Stimulated activated CD4-positive, alpha-beta T cell treated with anti-CD3 and anti-CD28 coated beads, Interleukin-2, amount 100 ng/mL, for 24 hours (primary cell): ENCODE measurements around the gene SLC7A1.

ENCODE experiments used
- DNase-seq, 2 donors: peaks; one replicate each; pipeline ENCODE4 v3.0.0-alpha.2; 2020

SLC7A1 gene

DNA sequence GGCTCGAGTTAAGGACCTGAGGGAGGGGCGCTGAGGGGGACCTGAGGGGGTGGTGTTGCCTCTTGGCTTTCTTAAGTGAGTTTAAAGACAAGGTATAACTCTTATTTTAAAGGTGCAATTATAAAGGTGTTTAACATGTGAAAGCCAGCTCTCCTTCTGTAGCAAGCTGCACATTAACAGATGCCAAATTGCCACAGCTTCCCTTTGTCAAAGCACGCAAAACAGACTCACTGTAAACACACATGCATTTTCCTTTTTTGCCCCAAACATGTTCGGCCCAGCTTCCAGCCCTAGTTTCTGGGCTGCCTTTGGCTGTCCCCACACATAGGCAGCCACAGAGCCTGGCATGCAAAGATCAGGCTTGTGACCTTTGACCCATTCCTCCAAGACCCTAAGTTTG, 111.9 kb downstream of the SLC7A1 start:
- DNase-seq = no peak

DNA sequence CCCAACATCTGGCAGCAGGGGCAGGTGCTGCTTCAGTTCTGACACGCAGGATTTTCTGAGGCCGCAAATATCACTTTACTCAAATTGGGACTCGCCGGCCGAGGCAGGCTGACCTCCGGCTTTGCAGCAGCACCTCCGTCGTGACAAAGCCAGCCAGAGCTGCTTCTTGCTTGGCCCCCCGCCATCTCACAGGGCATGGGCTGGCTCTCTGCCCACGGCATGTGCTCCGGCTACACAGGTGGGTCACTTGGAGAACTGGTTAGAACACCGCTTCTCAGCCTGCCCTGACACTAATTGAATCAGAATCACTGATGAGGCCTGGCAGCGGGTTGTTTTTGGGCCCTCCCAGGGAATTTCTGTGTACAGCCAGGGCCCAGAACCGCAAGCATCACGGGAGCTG, 112.3 kb downstream of the SLC7A1 start:
- no peak for DNase-seq

DNA sequence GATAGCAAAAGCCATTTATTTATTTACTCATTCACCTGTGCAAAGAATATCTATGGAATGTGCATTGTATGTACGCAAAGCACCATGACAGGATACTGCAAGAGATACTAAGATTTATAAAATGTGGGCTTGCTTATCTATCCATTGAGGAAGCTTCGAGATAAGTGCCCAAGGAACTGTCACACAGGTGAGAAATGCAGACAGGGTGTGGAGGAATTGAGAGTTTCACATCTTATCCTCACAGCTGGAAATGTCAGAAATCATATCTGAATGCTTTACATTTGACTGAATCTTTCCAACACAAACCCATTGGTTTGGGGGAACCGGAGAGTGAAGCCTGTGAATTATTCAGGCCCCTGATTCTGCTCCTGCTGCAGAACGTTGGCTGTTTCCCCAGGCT, 113.0 kb downstream of the SLC7A1 start:
- DNase-seq = no peak

DNA sequence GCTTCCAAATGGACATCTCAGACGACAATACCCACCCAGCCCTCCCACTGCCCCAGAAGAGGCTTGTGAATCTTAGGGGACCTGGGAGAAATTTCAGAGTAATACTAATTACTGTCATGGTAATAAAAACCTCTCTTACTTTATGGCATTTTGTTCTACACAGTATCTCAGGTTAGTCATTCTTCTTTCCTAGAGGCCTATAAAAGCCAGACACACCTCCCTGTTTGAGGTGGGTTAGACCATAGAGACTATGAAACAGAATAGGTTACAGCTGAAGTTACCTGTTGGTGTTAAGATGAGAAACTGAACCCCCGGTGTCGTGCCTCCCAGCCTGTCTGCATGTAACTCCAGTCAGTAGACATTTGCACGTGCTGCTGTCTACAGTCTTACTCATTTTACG, 113.9 kb downstream of the SLC7A1 start:
- DNase-seq = no peak

DNA sequence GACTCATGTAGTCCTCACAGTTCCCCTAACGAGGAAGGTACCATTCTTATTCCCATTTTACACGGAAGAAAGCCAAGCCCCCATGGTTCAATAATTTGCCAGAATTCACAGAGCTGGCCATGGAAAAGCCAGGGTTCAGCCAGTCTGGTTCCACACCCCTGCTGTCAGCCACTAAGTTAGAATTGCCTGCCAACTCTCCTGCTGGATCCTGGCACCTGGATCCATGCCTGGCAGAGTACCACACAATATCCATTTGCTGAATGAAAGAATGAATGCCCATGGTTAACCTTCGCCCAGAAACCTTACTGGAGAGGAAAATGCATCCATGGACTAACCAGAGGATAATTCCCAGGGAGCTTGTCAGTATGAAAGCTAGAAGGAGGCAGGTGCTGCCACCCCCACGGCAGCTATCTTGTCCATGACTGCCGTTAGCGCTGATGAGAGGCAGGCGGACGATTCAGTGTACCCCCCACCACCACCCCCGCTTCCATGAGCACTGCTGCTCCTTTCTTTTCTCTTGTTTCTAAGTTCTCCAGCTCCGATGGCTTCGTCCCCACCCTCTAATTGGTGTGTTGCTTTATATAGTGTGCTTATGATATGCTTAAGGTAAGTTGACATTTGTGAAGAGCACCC, 114.5 kb downstream of the SLC7A1 start:
- DNase-seq = no peak

DNA sequence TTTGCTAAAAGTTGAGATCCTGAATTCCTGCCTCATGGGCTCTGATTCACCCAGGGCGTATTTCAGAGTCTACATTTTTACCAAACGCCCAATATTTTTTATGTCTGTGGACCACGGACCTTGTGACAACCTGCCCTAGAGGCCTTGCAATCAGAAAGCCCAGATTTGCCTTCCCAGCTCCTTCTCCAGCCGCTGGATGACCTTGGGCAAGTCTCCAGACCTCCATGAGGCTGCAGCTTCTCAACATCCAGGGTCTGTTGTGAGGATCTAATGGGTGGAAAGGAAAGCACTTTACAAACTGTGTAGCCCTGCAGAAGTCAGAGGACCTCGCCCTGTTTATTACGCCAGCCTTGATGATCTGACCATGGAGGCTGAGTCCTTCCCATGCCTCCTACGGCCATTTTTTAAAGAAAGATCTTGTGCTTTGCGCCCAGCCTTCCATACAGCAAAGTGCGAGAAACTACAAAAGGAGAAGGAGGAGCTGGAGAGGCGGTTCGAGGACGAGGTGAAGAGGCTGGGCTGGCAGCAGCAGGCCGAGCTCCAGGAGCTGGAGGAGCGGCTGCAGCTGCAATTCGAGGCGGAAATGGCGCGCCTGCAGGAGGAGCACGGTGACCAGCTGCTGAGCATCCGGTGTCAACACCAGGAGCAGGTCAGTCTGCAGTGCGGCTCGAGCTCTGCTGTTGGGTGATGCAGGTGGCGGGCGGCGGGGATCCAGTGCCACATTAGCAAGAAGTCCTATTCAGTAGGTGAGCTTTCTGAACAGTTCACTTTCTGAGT, 115.6 kb downstream of the SLC7A1 start:
- no peak for DNase-seq

DNA sequence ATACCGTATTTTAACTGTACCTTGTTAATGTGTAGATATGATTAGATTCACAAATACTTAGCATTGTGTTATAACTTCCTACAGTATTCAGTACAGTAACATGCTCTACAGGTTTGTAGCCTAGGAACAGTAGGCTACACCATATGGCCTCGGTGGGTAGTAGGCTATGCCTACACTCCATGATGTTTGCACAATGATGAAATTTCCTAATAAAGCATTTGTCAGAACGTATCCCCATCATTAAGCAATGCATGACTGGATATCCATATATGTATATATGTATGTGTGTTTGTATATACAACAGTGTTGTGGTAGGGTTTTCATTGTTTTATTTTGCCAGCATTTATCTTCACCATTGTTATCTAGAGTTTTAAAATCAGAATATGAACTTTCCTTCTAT, 119.4 kb downstream of the SLC7A1 start:
- DNase-seq = no peak

DNA sequence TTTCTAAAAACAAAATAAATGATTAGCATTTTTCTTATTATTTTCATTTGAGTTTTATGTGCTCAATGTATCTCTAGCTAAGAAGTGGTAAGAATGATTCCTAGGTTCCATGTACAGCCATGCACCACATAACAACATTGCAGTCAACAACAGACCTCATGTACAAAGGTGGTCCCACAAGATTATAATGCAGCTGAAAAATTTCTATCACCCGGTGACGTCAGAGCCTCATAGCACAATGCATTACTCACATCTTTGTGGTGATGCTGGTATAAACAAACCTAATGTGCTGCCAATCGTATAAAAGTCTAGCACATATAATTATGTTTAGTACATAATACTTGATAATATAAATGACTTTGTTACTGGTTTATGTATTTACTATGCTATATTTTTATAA, 120.5 kb downstream of the SLC7A1 start:
- no peak for DNase-seq

DNA sequence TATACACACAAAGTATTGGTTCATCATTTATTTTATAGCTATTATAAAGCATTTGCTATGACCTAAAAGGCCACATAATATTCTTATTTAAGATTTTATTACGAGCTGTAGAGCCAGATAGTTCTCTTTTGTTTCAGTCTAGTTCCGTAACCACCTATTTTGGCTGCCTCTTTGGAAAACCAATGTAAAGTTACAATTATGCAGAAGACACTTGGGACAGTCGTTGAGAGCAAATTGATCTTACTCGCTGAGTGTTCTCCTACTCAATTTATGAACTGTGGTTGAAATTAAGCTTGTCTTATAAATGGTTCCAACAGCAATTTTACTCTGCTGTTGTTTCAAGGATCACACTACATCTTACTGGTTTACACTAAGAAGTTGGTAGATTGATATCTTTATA, 122.3 kb downstream of the SLC7A1 start:
- DNase-seq = no peak

DNA sequence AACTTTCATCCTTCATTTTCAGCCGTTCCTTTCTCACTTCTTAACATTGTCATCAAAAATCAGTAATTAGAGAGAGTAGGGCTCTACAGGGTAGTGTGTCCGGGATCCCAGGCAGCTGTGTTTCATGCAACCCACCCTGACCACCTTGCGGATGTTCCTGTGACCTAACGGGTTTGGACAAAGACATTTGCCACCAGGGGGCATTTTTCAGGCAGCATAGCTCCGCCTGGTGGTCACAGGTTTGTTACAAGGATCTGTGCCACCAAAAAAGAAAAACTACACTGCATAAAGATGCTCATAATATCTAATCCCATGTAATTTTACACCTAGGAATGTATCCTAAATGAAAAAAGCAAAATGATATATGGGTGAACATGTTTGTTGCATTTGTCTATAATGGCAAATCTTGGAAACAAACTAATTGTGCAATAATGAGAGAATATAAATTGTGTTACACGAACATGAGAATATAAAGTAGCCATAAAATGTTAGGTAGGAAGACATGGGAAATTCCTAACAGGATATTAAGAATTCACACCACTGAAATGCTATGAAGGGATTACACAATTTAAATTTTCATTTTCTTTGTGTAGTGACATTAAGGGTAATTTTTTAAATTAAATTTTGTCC, 123.0 kb downstream of the SLC7A1 start:
- peak; percentile 56 to 58 for DNase-seq

DNA sequence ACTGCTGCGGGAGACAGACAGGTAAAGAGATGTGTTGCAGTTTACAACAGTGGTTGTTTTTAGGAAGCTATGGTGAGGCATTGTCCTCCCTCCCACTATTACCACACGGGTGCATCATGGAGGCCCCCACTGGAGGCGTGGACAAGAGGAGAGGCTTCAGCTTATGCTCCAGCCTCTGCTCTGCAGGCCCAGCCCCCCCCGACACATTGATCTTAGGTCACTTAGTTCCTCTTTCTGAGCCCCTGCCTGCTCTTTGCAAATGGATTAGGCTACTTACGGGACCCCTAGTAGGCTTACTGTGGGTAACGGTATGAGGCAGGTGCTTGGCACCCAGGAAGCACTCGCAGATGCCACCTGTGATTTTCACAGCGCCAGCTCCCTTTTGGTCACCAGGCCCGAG, 123.9 kb downstream of the SLC7A1 start:
- no peak for DNase-seq

DNA sequence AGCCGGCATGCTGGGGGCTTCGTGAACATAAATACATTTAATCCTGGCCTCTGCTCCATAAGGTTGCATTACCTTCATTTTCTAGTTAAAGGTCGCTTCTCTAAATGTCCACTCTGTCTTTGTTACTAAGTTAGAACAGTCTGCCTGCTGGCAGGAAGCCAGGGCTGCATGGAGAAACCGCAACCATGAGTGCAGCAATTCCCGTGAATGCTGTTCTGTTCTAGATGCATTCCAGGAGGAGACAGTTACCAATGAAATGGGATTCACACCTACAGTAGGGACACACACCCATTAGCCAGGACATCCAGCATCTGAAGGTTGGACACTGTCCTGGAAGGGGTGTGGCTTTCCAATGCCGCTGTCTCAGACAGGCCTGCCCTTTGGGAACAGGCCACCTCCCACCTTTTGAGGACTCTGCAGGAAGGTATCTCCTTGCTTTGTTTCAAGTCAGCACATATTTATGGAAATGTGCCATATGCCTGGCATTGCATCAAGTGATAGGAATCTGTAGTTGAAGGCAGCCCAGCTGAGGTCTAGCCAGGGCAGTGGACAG, 129.7 kb downstream of the SLC7A1 start:
- no peak for DNase-seq

DNA sequence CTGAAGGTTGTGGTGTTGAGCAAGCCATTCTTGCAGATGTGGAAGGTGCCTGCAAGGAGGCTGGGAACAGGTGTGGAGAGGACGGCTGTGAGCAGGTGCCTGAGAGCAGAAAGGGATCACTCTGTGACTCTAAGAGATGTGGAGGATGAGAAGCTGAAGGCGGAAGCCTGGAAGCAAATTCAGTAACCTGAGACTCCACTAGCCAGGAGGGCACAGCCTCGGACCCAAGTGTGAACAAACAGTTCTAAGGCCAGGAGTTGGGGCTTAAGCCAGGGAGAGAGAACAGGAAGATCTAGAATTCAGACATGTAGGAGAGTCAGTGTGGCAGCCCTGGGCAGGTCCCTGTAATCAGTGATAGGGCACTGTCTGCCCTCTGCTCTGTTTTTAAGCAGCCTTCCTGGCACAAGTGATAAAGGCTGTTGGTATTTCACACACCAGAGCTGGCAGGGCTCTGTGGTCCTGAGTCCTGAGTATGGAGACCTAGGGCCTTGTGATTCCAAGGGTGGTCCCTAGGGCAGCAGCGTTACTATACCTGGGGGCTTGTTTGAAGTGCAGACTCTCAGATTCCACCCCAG, 131.3 kb downstream of the SLC7A1 start:
- DNase-seq = no peak

DNA sequence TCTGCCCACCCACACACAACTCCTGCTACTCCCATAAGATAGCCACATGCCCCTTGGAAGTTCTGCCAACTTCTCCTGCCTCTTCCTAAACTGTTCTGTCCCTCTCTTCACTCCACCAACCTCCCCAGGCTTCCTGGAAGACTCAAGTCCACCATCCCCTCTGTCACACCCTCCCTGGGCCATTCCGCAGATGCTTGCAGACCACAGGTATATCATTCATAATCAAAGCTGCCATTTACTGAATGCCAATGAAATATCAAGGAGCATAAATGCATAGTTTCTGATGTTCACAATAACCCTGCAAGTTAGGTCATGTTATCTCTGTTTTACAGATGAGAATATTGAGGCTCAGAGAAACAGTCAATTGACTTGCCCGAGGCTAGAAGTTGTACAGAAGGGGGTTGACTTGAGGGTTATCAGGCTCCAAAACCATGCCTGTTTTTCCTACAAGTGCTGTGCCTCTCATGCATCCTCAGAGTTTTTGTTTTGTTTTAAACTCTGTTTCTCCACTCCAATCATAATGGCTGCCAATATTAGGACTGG, 135.6 kb downstream of the SLC7A1 start:
- no peak for DNase-seq
